GM18517 (cell line): ENCODE measurements around the gene CREB3.
A peak's percentile ranks its signal among the peaks of the same experiment; 100 is the strongest.

Experiments
- ATAC-seq: cut with Tn5 transposase; IDR thresholded peaks from one replicate; pipeline ENCODE4 v1.9.1; 2021; ENCODE audit warnings: mild to moderate bottlenecking, moderate library complexity; ENCODE audit not compliant: unreplicated experiment

Gene CREB3

GRCh38 chr9:35771534-35771933 is 39.1 kb downstream of the CREB3 start:
- no peak for ATAC-seq

GRCh38 chr9:35771943-35772342 is 39.5 kb downstream of the CREB3 start:
- no peak for ATAC-seq

GRCh38 chr9:35774907-35775635 is 42.6 kb downstream of the CREB3 start:
- ATAC-seq = no peak

- peak; percentile 49 for ATAC-seq
Measured at GRCh38 chr9:35776018-35776417, 43.6 kb downstream of the CREB3 start.

DNA sequence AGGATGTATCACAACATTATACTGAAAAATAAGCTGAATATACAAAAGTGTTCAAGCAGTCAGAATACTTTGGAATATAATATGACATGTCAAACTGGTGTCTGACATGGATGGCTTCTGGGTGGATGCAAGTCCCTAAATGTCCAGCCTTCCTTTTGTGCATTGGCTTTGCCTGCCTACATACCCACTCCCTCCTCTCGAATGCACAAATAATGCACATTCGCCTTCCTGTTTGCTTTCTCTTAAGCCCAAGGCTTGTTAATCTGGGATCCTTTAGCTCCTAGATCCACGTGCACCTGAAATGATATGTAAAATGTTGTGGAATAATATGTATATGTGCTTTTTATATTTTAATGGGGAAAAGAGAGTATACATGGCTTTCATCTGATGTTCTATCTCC is 46.0 kb downstream of the CREB3 start:
- ATAC-seq = no peak

DNA sequence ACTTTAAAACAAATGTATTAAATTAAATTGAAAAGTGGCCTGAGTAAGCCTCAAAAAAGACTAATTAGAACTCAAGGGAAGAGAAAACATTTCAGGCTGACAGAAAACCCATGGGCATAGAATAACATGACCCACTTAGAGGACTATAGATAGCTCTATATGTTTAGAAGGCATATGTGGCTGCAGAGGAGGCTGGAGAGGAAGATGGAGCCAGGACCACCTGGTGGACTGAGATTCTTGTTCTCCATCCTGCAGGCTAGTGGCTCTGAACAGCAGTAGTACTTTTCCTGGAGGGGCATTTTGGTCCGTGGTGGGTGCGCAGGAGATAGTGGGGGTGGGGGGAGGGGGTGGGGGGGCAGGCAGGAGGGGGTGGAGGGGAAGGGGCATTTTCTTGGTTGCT is 48.6 kb downstream of the CREB3 start:
- ATAC-seq = no peak

GRCh38 chr9:35783418-35783817 is 51.0 kb downstream of the CREB3 start:
- no peak for ATAC-seq
